ENCODE measurements around the gene TSPAN4.
A peak's percentile ranks its signal among the peaks of the same experiment; 100 is the strongest.

The TSPAN4 gene

GRCh38 chr11:804599-804964 is 38.1 kb upstream of the TSPAN4 start:
- no peak for DNase-seq

DNA sequence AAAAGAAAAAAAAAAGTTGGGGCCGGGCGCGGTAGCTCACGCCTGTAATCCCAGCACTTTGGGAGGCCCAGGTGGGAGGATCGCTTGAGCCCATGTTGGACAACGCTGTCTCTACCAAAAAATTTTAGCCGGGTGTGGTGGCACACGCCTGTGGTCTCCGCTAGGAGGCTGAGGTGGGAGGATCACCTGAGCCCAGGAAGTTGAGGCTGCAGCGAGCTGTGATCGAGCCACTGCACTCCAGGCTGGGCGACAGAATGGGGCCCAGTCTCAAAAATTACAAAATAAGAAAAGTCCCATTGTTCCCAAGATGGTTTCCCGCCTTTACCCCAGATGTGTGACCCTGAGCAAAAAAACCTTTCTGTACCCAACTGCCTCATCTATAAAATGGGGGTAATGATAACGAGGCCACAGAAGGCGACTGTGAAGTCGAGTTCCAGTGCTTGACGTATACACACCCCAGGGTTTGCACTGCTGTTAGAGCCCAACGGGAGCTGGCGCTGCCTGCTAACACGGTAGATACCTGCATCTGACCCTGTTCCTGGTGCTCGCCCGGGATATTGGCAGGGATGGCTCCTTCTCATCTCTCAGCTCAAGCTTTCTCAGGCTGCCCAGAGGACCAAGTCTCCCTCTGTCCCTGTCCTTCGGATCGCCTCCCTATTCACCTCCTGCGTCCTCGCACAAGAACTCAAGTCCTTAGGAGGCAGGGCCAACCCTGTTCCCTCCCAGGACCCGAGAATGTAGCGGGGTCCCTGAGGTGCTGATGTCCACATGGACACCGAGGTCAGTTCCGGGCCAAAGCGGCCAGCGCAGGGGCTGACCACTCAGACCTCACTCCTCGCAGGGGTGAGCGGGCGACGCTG is 34.0 kb upstream of the TSPAN4 start:
- no peak for DNase-seq

DNA sequence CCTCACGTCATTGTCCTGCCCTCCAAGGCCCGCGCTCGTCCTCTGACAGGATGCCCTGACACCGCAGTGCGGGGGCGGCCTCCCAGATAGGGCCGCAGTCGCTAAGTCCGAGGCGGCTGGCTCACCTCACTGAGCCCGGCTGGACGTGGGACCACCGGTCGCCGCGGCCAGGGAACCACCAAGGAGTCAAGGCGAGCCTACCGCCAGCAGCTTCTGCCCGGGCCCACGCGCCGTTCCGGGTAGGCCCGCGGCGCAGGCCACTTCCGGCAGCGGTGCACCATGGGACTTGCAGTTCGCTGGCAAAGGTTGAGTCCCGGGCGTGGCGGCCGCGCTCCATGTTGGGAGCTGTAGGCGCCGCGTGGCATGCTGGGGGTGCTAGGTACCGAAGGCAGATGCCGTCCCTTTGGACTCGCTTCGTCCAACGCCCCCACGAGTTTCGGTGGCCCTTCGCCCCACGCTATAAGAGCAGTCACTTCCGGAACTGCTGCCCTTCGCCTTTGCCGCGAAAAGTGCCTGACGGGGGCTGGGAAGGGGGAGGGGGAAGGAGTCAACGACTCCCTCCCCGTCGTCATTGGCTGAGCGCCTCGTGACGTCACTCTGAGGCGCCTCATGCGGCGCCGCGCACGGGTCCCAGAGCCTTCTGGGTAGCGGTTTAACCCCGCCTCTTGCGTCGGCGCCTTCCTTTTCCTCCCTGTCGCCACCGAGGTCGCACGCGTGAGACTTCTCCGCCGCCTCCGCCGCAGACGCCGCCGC is 33.2 kb upstream of the TSPAN4 start, which contains the start of gene RPLP2:
RPLP2 (plus strand) TSS at position 681 of the 753 bp plus-strand sequence. CDS start 268 bp downstream, outside the sequence.
- DNase-seq = peak; percentile 98

DNA sequence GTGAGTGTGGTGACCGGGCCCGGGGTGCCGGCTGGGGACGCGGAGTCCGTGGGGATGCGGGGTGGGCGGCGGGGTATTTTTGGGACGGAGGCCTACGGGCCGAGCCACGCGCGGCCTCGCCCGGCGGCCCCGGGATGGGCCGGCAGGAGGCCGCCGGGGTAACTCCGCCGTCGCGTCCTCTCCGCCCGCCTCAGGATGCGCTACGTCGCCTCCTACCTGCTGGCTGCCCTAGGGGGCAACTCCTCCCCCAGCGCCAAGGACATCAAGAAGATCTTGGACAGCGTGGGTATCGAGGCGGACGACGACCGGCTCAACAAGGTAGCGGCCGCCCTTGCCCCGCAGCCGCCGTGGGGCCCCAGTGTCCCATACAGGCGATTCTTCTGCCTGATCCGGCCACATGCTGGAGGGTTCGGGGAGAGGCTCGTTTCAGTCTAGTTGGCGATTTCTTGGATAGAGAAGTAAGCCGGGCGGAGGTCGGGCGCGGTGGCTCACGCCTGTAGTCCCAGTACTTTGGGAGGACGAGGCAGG is 32.5 kb upstream of the TSPAN4 start:
- DNase-seq = no peak

DNA sequence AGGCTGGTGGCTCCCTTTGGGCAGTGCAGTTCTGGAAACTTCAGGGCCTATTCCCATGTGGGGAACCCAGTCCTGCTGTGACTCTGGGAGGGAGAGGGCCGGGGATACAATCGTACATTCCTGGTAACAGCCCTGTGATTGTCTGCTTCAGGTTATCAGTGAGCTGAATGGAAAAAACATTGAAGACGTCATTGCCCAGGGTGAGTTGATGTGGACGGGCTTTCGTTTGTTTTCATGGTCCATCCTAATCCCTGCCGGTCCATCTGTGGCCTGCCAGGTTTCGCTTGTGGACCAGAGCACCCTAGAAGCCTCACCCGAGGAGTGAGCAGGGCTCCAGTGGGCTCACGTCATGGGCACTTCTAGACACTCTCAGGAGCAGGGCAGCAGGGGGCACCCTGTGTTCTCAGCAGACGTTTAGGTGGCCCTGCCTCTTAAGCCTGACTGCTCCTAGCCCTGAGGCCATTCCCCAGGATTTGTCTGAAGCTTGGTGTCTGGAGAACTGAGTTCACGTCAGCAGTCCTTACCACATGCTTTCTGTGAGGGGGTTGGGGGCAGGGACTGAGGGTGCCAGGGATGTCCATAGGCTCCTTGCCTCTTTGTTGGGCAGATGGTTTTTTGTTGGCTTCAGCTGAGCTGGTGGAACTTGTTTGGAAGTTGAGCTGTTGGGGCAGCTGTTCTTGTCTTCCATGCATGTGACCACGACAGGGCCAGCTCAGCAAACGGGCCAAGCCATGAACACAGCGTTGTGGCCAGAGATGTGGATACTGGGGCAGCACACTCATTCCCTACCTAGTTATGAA is 31.0 kb upstream of the TSPAN4 start:
- DNase-seq = no peak

- no peak for DNase-seq
Observed at GRCh38 chr11:812390-812789, 30.3 kb upstream of the TSPAN4 start.

- DNase-seq = no peak
Observed at GRCh38 chr11:813072-813455, 29.6 kb upstream of the TSPAN4 start.

DNA sequence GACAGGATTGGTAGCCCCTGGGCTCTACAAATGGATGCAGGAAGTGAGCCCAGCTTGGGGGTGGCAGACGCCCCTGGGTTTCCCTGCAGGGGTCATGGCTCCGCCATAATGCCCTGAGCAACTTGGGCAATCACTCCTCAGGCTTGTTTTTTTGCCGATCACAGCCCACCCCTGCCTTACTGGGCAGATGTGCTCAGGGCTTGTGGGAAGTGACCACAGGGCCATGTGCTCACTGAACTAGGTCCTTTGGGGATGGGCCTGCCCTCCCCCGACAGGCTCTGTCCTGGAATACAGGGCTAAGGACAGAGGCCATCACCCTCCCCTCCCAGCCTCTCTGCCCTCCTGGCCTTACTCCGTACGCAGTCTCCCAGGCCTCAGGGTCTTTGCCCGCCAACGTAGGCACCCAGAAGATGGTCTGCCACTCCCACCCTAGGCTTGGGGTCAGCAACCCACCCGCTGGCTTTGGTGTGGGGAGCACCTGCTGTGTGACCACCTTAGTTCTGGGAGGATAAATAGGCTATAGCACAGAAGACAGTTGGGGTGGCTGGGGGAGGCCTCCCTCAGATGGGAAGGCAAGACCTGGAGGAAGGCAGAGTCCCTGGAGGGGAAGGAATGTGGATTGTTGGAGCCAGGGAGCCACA is 29.1 kb upstream of the TSPAN4 start:
- DNase-seq = no peak

DNA sequence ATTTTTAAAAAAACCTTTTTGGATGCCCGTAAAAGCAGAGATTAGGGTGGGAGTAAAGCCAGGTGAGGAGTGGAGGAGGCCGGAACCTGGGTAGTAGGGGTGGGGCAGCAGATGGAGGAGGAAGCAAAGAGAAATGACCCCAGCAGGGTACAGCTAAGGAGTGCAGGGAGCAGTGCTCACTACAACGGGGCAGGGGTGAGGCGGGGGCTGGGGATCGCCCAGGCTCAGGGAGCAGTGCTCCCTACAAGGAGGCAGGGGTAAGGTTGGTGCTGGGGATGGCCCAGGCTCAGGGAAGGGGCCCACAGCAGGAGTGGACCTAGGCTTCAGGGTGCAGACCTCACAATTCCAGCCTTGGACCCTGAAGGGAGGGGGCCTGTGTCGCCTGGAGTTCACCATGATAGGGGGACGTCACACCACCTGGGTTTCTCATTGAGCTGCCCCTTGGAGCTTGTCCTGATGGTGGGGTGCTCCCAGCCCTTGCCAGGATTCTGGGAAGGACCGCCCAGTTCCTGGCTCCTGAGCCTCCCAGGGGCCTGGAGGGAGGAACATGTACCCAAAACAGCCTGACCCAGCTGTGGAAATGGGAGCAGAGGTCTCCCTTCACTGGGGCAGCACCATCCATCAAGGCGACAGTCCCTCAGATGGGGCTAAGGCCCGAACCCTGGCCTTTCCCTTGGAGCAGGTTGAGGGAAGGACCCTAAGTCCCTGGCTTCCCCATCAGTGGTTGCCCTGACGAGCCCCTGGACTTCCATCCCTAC is 26.8 kb upstream of the TSPAN4 start:
- DNase-seq = no peak

DNA sequence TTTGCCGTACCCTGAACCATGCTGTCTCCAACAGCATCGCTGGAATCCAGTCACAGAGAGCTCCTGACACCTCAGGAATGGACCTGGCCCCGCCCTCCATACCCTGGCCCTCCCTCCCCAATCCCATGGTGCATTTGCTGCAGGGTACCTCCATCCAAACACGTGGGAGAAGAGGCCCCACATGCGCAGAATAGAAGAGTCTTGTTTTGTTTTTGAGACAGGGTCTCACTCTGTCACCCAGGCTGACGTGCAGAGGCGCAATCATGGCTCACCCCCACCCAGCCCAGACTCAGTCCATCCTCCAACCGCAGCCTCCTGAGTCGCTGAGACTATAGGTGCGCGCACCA is 26.2 kb upstream of the TSPAN4 start:
- DNase-seq = no peak

DNA sequence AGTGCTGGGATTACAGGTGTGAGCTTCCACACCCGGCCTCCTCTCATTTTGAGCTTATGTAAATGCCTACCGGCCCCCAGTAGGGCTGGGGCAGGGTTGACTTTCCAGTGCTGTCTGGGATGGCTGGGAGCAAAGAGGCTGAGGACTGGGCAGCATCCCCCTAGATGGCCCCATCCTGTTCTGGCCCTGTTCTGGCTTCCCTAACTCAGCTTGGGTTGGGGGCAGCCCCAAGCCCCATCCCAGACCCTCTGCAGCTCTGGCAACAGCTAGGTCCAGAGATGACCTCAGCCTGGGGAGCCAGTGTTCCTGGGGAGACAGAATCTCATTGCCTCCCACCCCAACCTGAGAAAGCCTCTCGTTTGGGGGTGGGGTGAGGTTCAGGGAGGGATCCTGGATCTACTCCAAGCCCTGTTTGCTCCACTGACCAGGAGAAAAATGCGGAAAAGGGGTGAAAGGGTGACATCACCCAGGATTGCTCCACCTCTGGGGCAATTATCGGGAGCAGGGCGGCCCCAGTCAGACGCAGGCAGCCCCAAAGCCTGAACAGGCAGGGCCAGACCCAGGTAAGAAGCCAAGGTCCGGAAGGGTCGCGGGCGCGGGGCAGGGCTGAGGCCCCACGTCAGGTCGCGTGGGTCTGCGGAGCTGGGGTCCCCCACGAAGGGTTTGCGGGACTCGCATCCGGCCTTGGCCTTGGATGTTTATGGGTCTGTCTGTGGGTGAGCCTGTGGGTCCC is 24.1 kb upstream of the TSPAN4 start, which contains the start of gene PNPLA2:
PNPLA2 (plus strand) TSS at position 519 of the 733 bp plus-strand sequence. CDS start 805 bp downstream, outside the sequence.
- no peak for DNase-seq

GRCh38 chr11:819129-819931 is 23.3 kb upstream of the TSPAN4 start:
- DNase-seq = peak; percentile 92

- peak; percentile 73 for DNase-seq
Observed at GRCh38 chr11:819943-820649, 22.6 kb upstream of the TSPAN4 start.

DNA sequence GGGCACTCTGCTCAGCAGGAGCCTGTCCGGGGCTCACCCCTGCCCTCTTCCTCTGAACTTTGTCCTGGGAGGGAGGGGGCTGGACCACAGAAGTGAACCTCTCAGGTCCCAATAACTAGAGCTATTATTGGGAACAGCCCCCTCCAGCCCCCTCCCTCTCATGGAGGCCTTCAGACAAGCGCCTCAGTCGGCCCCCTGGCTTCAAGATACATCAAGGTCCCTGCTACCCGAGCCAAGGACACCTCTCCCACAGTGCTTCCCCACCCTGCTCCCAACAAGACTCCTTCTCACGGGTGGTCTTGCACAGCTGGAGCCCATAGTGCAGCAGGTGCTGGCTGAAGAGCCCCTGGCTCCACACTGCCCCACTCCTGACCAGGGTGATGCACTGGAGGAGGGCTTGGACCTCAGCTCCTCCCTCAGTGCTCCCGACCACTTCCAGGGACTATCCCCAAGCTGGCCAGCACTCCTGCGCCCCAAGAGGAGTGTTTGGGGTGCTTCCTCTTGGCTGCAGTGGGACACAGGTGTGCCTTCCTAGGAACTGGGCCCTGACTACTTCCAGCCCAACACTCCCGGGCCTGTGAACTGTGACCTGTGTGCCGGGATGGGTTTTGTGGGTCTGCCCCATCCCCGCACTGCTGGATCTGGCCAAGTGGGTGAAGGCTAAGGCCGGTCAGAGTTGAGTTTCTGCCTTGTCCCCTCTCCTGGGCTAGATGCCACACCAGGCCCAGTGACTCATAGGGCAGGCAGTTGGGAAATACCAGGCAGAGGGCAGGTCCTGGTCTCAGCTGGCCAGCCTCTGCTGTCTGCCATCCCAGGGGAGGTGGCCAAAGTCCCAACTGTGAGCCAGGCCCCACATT is 21.8 kb upstream of the TSPAN4 start:
- DNase-seq = no peak

- DNase-seq = no peak
Observed at GRCh38 chr11:821512-822371, 20.9 kb upstream of the TSPAN4 start.

- DNase-seq = no peak
Observed at GRCh38 chr11:823441-824291, 19.0 kb upstream of the TSPAN4 start.
